Measurements from ENCODE around the gene NUP42.
"Not testable (repeated sequence)": the region's sequence is repeated elsewhere in the genome, so short reads cannot be mapped to it uniquely, and the experiment has no call there.

The NUP42 gene

DNA sequence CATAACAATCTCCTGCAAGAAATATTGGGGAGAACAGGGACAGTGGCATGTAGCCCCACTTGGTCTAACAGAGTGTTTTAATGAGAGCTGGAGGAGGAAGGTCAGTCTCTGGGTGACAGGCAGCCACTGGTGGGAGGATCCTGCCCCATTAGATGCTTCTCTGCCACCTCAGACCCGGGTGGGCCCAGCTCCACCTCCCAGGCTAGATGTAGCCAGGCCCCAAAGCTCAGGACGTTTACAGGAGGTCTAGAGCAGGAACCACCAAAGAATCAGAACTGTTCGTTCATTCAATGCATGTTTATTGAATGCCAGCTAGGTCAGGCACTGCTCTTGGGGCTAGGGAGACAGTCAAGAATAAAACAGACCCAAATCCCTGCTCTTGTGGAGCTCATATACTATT is 36.3 kb downstream of the NUP42 start:
- TF ChIP-seq EZH2 (optimal IDR thresholded peaks at IDR 0.05; ENCODE audit: low read depth, low read length) (no peak), EZH2phosphoT487 (IDR thresholded peaks at IDR 0.05; ENCODE audit: low read length) (no peak)
- TF ChIP-seq, protein P1, sequence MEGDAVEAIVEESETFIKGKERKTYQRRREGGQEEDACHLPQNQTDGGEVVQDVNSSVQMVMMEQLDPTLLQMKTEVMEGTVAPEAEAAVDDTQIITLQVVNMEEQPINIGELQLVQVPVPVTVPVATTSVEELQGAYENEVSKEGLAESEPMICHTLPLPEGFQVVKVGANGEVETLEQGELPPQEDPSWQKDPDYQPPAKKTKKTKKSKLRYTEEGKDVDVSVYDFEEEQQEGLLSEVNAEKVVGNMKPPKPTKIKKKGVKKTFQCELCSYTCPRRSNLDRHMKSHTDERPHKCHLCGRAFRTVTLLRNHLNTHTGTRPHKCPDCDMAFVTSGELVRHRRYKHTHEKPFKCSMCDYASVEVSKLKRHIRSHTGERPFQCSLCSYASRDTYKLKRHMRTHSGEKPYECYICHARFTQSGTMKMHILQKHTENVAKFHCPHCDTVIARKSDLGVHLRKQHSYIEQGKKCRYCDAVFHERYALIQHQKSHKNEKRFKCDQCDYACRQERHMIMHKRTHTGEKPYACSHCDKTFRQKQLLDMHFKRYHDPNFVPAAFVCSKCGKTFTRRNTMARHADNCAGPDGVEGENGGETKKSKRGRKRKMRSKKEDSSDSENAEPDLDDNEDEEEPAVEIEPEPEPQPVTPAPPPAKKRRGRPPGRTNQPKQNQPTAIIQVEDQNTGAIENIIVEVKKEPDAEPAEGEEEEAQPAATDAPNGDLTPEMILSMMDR (IDR thresholded peaks at IDR 0.05; ENCODE audit: low read length), result no peak
- Histone ChIP-seq H3K79me2 (ENCODE audit: low read length) (no peaks in the 10 kb centered on the region), H3K4me2 (ENCODE audit: low read depth, low read length) (no peak overlapping the region), H3K4me3 (ENCODE audit: low read length) (no peak overlapping the region), H3K9me2 (replicated peaks; ENCODE audit: insufficient read depth, low read length) (no peaks in the 10 kb centered on the region), H3K9me3 (replicated peaks; ENCODE audit: insufficient read depth, low read length) (no peaks in the 10 kb centered on the region), H3K4me1 (ENCODE audit: low read length) (no peaks in the 10 kb centered on the region), H2AFZ (ENCODE audit: low read length) (no peak overlapping the region), H3K27me3 (replicated peaks; ENCODE audit: insufficient read depth, low read length) (no peaks in the 10 kb centered on the region), H4K20me1 (ENCODE audit: insufficient read depth, low read length) (no peaks in the 10 kb centered on the region), H3K27ac (ENCODE audit: low read length) (no peak overlapping the region), H3K9ac (ENCODE audit: low read length) (no peak overlapping the region), H3K36me3 (replicated peaks; ENCODE audit: insufficient read depth, low read length) (no peaks in the 10 kb centered on the region), H3F3A (ENCODE audit: insufficient read depth, low read length) (no peaks in the 10 kb centered on the region)
- no peak for DNase-seq

DNA sequence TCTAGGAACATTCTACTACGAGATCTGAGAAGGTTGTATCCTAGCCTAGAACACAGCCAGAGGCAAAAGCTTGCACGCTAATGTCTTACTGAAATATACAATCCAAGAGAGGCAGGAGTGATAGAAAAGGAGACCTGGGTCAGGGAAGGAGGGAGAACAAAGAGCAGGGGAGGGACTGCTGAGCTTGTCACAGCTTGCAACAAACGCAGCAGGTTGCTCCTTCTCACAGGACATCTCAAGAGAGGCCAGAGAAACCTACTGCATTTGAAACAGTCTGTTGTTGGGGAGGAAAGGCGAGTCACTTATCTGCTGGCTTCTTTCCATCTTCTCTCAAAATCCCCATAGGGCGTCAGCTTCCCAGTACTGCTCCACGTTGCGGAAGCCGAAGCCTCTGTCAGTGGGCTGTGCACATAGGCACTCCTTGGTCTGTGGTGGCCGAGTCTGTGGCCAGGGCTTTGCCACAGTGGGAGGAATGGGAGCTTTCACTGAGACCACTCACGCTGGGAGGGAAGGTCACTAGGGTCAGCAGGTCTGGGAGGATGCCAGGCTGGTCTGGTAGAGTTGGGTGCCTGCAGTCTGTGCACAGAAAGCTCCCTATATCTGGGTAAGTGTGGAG is 39.0 kb downstream of the NUP42 start:
- DNase-seq, result no peak
- Histone ChIP-seq H3K27ac (ENCODE audit: low read length) (no peak overlapping the region), H4K20me1 (ENCODE audit: insufficient read depth, low read length) (no peaks in the 10 kb centered on the region), H3K4me1 (ENCODE audit: low read length) (no peaks in the 10 kb centered on the region), H2AFZ (ENCODE audit: low read length) (no peak overlapping the region), H3K27me3 (replicated peaks; ENCODE audit: insufficient read depth, low read length) (no peaks in the 10 kb centered on the region), H3K36me3 (replicated peaks; ENCODE audit: insufficient read depth, low read length) (no peaks in the 10 kb centered on the region), H3K9me3 (replicated peaks; ENCODE audit: insufficient read depth, low read length) (no peaks in the 10 kb centered on the region), H3K4me3 (ENCODE audit: low read length) (no peak overlapping the region), H3K4me2 (ENCODE audit: low read depth, low read length) (no peak overlapping the region), H3K79me2 (ENCODE audit: low read length) (no peaks in the 10 kb centered on the region), H3K9me2 (replicated peaks; ENCODE audit: insufficient read depth, low read length) (no peaks in the 10 kb centered on the region), H3F3A (ENCODE audit: insufficient read depth, low read length) (no peaks in the 10 kb centered on the region), H3K9ac (ENCODE audit: low read length) (no peak overlapping the region)
- TF ChIP-seq EZH2 (optimal IDR thresholded peaks at IDR 0.05; ENCODE audit: low read depth, low read length) (no peak), EZH2phosphoT487 (IDR thresholded peaks at IDR 0.05; ENCODE audit: low read length) (no peak)
- TF ChIP-seq, protein P1 (IDR thresholded peaks at IDR 0.05; ENCODE audit: low read length), result no peak

DNA sequence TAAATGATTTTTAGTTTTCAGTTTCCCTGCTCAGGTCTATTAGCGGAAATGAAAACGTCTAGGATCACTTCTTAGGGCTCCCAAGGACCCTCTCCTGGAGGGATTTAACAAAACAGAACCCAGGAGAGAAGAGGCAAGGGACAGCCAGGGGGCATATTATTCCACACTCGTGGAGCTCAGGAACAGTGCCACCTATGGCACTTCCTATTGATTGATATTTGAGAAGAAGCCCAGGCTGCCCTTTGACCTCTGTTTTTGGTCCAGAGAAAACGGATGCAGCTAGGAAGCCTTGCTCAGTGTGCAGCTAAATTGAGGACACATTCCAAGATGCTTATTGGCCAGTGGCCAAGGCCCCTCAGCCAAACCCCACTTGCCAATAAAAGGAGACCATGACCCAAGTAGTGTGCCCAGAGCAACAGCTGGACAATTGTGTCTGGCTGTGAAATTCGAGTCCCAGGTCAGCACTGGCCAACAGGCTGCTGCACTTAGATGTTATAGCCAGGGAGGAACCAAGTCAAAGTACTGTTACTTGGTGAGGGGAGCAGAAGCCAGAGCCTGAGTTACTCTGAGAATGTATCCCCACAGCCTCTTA is 40.7 kb downstream of the NUP42 start:
- Histone ChIP-seq H3K36me3 (replicated peaks; ENCODE audit: insufficient read depth, low read length) (no peaks in the 10 kb centered on the region), H4K20me1 (ENCODE audit: insufficient read depth, low read length) (no peaks in the 10 kb centered on the region), H3K4me2 (ENCODE audit: low read depth, low read length) (no peak overlapping the region), H3K9me2 (replicated peaks; ENCODE audit: insufficient read depth, low read length) (no peaks in the 10 kb centered on the region), H3K4me1 (ENCODE audit: low read length) (no peaks in the 10 kb centered on the region), H3K79me2 (ENCODE audit: low read length) (no peaks in the 10 kb centered on the region), H3F3A (ENCODE audit: insufficient read depth, low read length) (no peaks in the 10 kb centered on the region), H3K27ac (ENCODE audit: low read length) (no peak overlapping the region), H3K4me3 (ENCODE audit: low read length) (no peak overlapping the region), H3K27me3 (replicated peaks; ENCODE audit: insufficient read depth, low read length) (no peaks in the 10 kb centered on the region), H2AFZ (ENCODE audit: low read length) (no peak overlapping the region), H3K9ac (ENCODE audit: low read length) (no peak overlapping the region), H3K9me3 (replicated peaks; ENCODE audit: insufficient read depth, low read length) (no peaks in the 10 kb centered on the region)
- DNase-seq, result no peak
- TF ChIP-seq EZH2phosphoT487 (IDR thresholded peaks at IDR 0.05; ENCODE audit: low read length), result no peak

DNA sequence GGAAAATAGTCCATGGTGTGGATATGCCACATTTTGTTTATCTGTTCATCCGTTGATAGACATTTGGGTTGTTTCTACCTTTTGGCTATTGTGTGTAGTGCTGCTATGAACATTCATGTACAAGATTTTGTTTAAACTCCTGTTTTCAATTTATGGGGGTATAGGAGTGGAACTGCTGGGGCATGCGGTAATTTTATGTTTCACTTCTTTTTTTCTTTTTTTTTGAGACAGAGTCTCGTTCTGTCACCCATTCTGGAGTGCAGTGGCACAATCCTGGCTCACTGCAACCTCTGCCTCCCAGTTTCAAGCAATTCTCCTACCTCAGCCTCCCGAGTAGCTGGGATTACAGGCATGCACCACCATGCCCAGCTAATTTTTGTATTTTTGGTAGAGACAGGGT is 42.5 kb downstream of the NUP42 start:
- H3K27me3 ChIP-seq (replicated peaks; ENCODE audit: insufficient read depth, low read length); H4K20me1 ChIP-seq (ENCODE audit: insufficient read depth, low read length); H3K9ac ChIP-seq (ENCODE audit: low read length); H2AFZ ChIP-seq (ENCODE audit: low read length); H3K4me2 ChIP-seq (ENCODE audit: low read depth, low read length); H3K9me3 ChIP-seq (replicated peaks; ENCODE audit: insufficient read depth, low read length); H3K4me3 ChIP-seq (ENCODE audit: low read length); H3K9me2 ChIP-seq (replicated peaks; ENCODE audit: insufficient read depth, low read length); H3K36me3 ChIP-seq (replicated peaks; ENCODE audit: insufficient read depth, low read length); H3F3A ChIP-seq (ENCODE audit: insufficient read depth, low read length); H3K27ac ChIP-seq (ENCODE audit: low read length); H3K4me1 ChIP-seq (ENCODE audit: low read length); H3K79me2 ChIP-seq (ENCODE audit: low read length); DNase-seq: not testable (repeated sequence)

All from MM.1S (cell line).